ENCODE data around the gene ZKSCAN7.
"Not testable (repeated sequence)": the region's sequence is repeated elsewhere in the genome, so short reads cannot be mapped to it uniquely, and the experiment has no call there.

ZKSCAN7 gene

GRCh38 chr3:44577354-44577952 lies 22.5 kb downstream of the ZKSCAN7 start:
- not testable (repeated sequence) for DNase-seq

- not testable (repeated sequence) for DNase-seq
These were observed 23.3 kb downstream of the ZKSCAN7 start for GRCh38 chr3:44578316-44578715.

- DNase-seq, result not testable (repeated sequence)
These were observed 24.0 kb downstream of the ZKSCAN7 start for GRCh38 chr3:44578924-44579515.

GRCh38 chr3:44579749-44580148 lies 24.8 kb downstream of the ZKSCAN7 start:
- not testable (repeated sequence) for DNase-seq

GRCh38 chr3:44580971-44581370 lies 26.0 kb downstream of the ZKSCAN7 start:
- DNase-seq, result not testable (repeated sequence)

- peak in 1 of 2 experiments; percentile 3 for DNase-seq
These were observed 29.9 kb downstream of the ZKSCAN7 start, which contains the start of gene ZNF660 for GRCh38 chr3:44584646-44585501. ZNF660 (plus strand) TSS chr3:44584964; CDS start chr3:44594194, 9,230 bp downstream.

GRCh38 chr3:44596621-44597020 lies 41.6 kb downstream of the ZKSCAN7 start:
- no peak for DNase-seq

- DNase-seq, result no peak
These were observed 46.8 kb downstream of the ZKSCAN7 start for GRCh38 chr3:44601749-44602148.

- no peak for DNase-seq
These were observed 57.7 kb downstream of the ZKSCAN7 start for GRCh38 chr3:44612678-44613077.
